Thyroid gland (tissue), 4 donors: ENCODE data around the gene LRMDA. TPM values are rescaled to one million over a fixed set of nuclear protein-coding genes. Genes with fewer than 3 reads are reported as not detected.

Source experiments
- DNase-seq, 2 donors: peaks; one replicate each; pipeline ENCODE4 v3.0.0-alpha.2; 2019
- H3K27ac ChIP-seq, 3 donors: fragments of 200-600 bp; sonication (generic); 1 replicate in 2 of 3; 2 replicates in 1 of 3; pipeline ENCODE4 v1.5.1; 2016 to 2019; ENCODE audit warnings: mild to moderate bottlenecking in 1 of 3, moderate library complexity in 1 of 3
- H3K27me3 ChIP-seq: fragments of 200-600 bp; sonication (generic); one replicate; pipeline ENCODE4 v1.5.1; 2019
- H3K36me3 ChIP-seq, 2 donors: fragments of 200-600 bp; sonication (generic); one replicate each; pipeline ENCODE4 v1.5.1; 2016 to 2019
- H3K4me1 ChIP-seq, 2 donors: fragments of 200-600 bp; sonication (generic); one replicate each; pipeline ENCODE4 v1.5.1; 2017 to 2019
- H3K4me3 ChIP-seq, 3 donors: fragments of 200-600 bp; sonication (generic); replicated peaks in 1 of 3; 1 replicate in 2 of 3; 2 replicates in 1 of 3; pipeline ENCODE4 v1.5.1; 2016; ENCODE audit warnings: mild to moderate bottlenecking in 1 of 3
- H3K9me3 ChIP-seq: fragments of 200-600 bp; sonication (generic); one replicate; pipeline ENCODE4 v1.5.1; 2017
- POLR2A ChIP-seq, 2 donors: fragments of 450-650 bp; IDR thresholded peaks; one replicate each; pipeline ENCODE4 v1.6.1; 2017; ENCODE audit warnings: antibody characterized with exemption in 2 of 2, mild to moderate bottlenecking in 2 of 2, moderate library complexity in 1 of 2
- WGBS, 2 donors: methylation state at CpG; one replicate each; pipeline ENCODE4 v1.1.5; 2017; 5-methylcytosine and 5-hydroxymethylcytosine counted together
- intact Hi-C: fragments of 100-400 bp; cut with DNase I; formaldehyde crosslinking; loops from one replicate; pipeline ENCODE4 v1.15.1; 2023
- total RNA-seq, 4 donors: library from RNA; depleted of rRNA; stranded (reverse); fragments of >200 nt; gene quantifications; one replicate each; pipeline ENCODE4 v1.2.3, GENCODE V29; 2016
- TF ChIP-seq, protein P1 (sequence below), 6 experiments: fragments of 200-600 bp in 3 of 6; fragments of 450-650 bp in 3 of 6; sonication (generic) in 3 of 6; IDR thresholded peaks; one replicate each; pipeline ENCODE4 v1.5.1; 2016 to 2019; ENCODE audit warnings: antibody characterized with exemption in 6 of 6, mild to moderate bottlenecking in 2 of 6, inconsistent platforms in 1 of 6, moderate library complexity in 1 of 6

Gene LRMDA
- total RNA-seq, 4 donors from 2014 or later = 16.5 to 31.7 (median 23.2) TPM

- WGBS, 2 donors = 88 to 90% methylated on average over 6 of the region's 6 CpGs
- intact Hi-C loops = no loop called here
- Histone ChIP-seq H3K36me3 (no peaks in the 10 kb centered on the region), H3K27ac (no peak overlapping the region), H3K4me1 (no peaks in the 10 kb centered on the region), H3K4me3 (no peak overlapping the region), H3K9me3 (no peaks in the 10 kb centered on the region), H3K27me3 (no peaks in the 10 kb centered on the region)
- no peak for DNase-seq
- TF ChIP-seq POLR2A (IDR thresholded peaks at IDR 0.05) = no peak
- TF ChIP-seq, protein P1, sequence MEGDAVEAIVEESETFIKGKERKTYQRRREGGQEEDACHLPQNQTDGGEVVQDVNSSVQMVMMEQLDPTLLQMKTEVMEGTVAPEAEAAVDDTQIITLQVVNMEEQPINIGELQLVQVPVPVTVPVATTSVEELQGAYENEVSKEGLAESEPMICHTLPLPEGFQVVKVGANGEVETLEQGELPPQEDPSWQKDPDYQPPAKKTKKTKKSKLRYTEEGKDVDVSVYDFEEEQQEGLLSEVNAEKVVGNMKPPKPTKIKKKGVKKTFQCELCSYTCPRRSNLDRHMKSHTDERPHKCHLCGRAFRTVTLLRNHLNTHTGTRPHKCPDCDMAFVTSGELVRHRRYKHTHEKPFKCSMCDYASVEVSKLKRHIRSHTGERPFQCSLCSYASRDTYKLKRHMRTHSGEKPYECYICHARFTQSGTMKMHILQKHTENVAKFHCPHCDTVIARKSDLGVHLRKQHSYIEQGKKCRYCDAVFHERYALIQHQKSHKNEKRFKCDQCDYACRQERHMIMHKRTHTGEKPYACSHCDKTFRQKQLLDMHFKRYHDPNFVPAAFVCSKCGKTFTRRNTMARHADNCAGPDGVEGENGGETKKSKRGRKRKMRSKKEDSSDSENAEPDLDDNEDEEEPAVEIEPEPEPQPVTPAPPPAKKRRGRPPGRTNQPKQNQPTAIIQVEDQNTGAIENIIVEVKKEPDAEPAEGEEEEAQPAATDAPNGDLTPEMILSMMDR (IDR thresholded peaks at IDR 0.05) = no peak
Observed at GRCh38 chr10:75980419-75981002, 549.1 kb downstream of the LRMDA start.

- DNase-seq = peak; percentile 39 to 60
- Histone ChIP-seq H3K4me3 (no peak overlapping the region), H3K27me3 (no peaks in the 10 kb centered on the region), H3K9me3 (no peaks in the 10 kb centered on the region), H3K36me3 (no peaks in the 10 kb centered on the region), H3K4me1 (no peaks in the 10 kb centered on the region), H3K27ac (no peak overlapping the region)
- TF ChIP-seq, protein P1 (IDR thresholded peaks at IDR 0.05) = no peak
- TF ChIP-seq POLR2A (IDR thresholded peaks at IDR 0.05) = no peak
- intact Hi-C loops = no loop called here
- 88 to 94% methylated on average over 4 to 5 of the region's 5 CpGs for WGBS, 2 donors
Observed at GRCh38 chr10:75982611-75983369, 551.4 kb downstream of the LRMDA start.

GRCh38 chr10:75984067-75984466 lies 552.6 kb downstream of the LRMDA start:
- H3K36me3 ChIP-seq = no peaks in the 10 kb centered on the region
- intact Hi-C loops = no loop called here
- DNase-seq = no peak
- no peaks in the 10 kb centered on the region for H3K27me3 ChIP-seq
- no peak for TF ChIP-seq POLR2A (IDR thresholded peaks at IDR 0.05)
- TF ChIP-seq, protein P1 (IDR thresholded peaks at IDR 0.05) = no peak
- WGBS, 2 donors = 94 to 95% methylated on average over 7 of the region's 7 CpGs
- H3K9me3 ChIP-seq = no peaks in the 10 kb centered on the region
- H3K4me3 ChIP-seq = no peak overlapping the region
- no peak overlapping the region for H3K27ac ChIP-seq
- H3K4me1 ChIP-seq = no peaks in the 10 kb centered on the region

GRCh38 chr10:75987616-75988015 lies 556.2 kb downstream of the LRMDA start:
- H3K4me3 ChIP-seq = no peak overlapping the region
- H3K27me3 ChIP-seq = no peaks in the 10 kb centered on the region
- no peaks in the 10 kb centered on the region for H3K36me3 ChIP-seq
- no peaks in the 10 kb centered on the region for H3K9me3 ChIP-seq
- TF ChIP-seq, protein P1 (IDR thresholded peaks at IDR 0.05) = no peak
- TF ChIP-seq POLR2A (IDR thresholded peaks at IDR 0.05) = no peak
- H3K27ac ChIP-seq = no peak overlapping the region
- 92 to 100% methylated on average over 1 of the region's 1 CpG for WGBS, 2 donors
- no peaks in the 10 kb centered on the region for H3K4me1 ChIP-seq
- intact Hi-C loops = no loop called here
- no peak for DNase-seq

DNA sequence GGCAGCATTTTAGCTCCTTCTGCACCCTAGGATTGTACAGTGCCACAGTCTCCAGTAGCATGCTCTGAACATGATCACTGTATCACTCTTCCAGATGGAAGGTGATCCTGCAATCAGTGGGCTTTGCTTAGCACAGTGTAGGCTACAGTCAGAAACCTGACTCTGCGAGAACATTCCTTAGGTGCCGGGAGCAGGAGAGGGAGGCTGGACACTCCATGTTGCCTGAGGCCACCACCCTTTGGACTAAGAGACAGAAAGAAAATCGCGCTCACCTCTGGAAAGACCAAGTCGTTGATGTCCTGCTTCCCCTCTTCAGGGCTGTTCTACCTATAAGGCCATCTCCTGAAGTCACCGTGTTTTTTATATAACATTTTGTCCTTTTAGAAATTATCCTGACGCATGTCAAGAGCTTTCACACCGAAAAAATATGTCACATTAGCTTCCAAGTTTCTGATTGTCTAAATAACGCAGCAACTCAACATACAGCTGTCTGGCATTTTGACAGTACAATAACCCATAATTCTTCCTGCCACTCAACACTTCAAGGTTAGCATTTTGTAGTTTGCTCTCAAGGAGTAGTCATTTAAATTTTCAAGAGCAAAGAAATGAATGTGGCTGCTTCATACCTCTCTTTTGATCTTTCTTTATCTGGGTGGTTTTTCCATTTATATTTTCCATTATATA lies 563.1 kb downstream of the LRMDA start:
- H3K36me3 ChIP-seq = no peaks in the 10 kb centered on the region
- 92 to 93% methylated on average over 9 of the region's 9 CpGs for WGBS, 2 donors
- intact Hi-C loops = no loop called here

More for the DNA sequence above, 563.1 kb downstream of the LRMDA start:
- no peak for DNase-seq
- no peak for TF ChIP-seq POLR2A (IDR thresholded peaks at IDR 0.05)
- TF ChIP-seq, protein P1 (IDR thresholded peaks at IDR 0.05) = no peak
- Histone ChIP-seq H3K4me1 (no peaks in the 10 kb centered on the region), H3K27me3 (no peaks in the 10 kb centered on the region), H3K27ac (no peak overlapping the region), H3K9me3 (no peaks in the 10 kb centered on the region), H3K4me3 (no peak overlapping the region)
